ENCODE results near the gene MYOM3.

GRCh38 chr1:24067978-24068377 lies 44.0 kb downstream of the MYOM3 start:
- TF ChIP-seq CTCF (IDR thresholded peaks at IDR 0.05) (no peak), POLR2A (IDR thresholded peaks at IDR 0.05) (no peak)
